Activated CD4-positive, alpha-beta T cell treated with anti-CD3 and anti-CD28 coated beads, Interleukin-2, amount 10 ng/mL, durations not matched to agents 24 days and 14 days (primary cell): ENCODE results near the gene FOXS1. TPM values are rescaled to one million over a fixed set of nuclear protein-coding genes. Genes with fewer than 3 reads are reported as not detected.
A peak's percentile ranks its signal among the peaks of the same experiment; 100 is the strongest.

Experiments
- DNase-seq: peaks from one replicate; pipeline ENCODE4 v3.0.0; 2022
- H3K27ac Mint-ChIP-seq: one replicate; pipeline ENCODE4 v1.8.0; 2022; ENCODE audit warnings: mild to moderate bottlenecking, mixed read lengths
- H3K27me3 Mint-ChIP-seq: one replicate; pipeline ENCODE4 v1.8.0; 2022; ENCODE audit warnings: mixed read lengths
- H3K36me3 Mint-ChIP-seq: one replicate; pipeline ENCODE4 v1.8.0; 2022; ENCODE audit warnings: low read depth, mild to moderate bottlenecking, mixed read lengths
- H3K4me1 Mint-ChIP-seq: one replicate; pipeline ENCODE4 v1.8.0; 2021; ENCODE audit warnings: mixed read lengths
- H3K4me3 Mint-ChIP-seq: one replicate; pipeline ENCODE4 v1.8.0; 2022; ENCODE audit warnings: mild to moderate bottlenecking, moderate library complexity, mixed read lengths
- H3K9me3 Mint-ChIP-seq: one replicate; pipeline ENCODE4 v1.8.0; 2021; ENCODE audit warnings: mixed read lengths
- intact Hi-C: fragments of 100-400 bp; cut with micrococcal nuclease; formaldehyde crosslinking; loops from one replicate; pipeline ENCODE4 v1.15.1; 2023
- total RNA-seq: library from RNA; stranded (reverse); gene quantifications from 2 replicates; pipeline ENCODE4 v1.2.3, GENCODE V29; 2022

Gene FOXS1
- total RNA-seq, 1 donor from 2014 or later, result not detected

GRCh38 chr20:31840906-31841816 is 4.2 kb downstream of the FOXS1 start:
- no peaks in the 10 kb centered on the region for H3K27me3 Mint-ChIP-seq
- intact Hi-C loops, result no loop called here
- H3K4me3 Mint-ChIP-seq, result no peak overlapping the region
- no peak for DNase-seq
- H3K36me3 Mint-ChIP-seq, result no peaks in the 10 kb centered on the region
- peaks cover 5% of the 10 kb centered on the region for H3K4me1 Mint-ChIP-seq
- H3K27ac Mint-ChIP-seq, result no peak overlapping the region
- no peaks in the 10 kb centered on the region for H3K9me3 Mint-ChIP-seq

- no peak for DNase-seq
- intact Hi-C loops, result no loop called here
- Mint-ChIP-seq H3K27me3 (no peaks in the 10 kb centered on the region), H3K27ac (no peak overlapping the region), H3K4me1 (peaks cover 9% of the 10 kb centered on the region), H3K36me3 (no peaks in the 10 kb centered on the region), H3K4me3 (no peak overlapping the region), H3K9me3 (no peaks in the 10 kb centered on the region)
Measured at GRCh38 chr20:31839782-31840487, 5.5 kb downstream of the FOXS1 start.

GRCh38 chr20:31838646-31839292 is 6.6 kb downstream of the FOXS1 start:
- no peaks in the 10 kb centered on the region for H3K36me3 Mint-ChIP-seq
- no peak for DNase-seq
- no peaks in the 10 kb centered on the region for H3K27me3 Mint-ChIP-seq
- no peaks in the 10 kb centered on the region for H3K9me3 Mint-ChIP-seq
- no peak overlapping the region for H3K27ac Mint-ChIP-seq
- H3K4me1 Mint-ChIP-seq, result peaks cover 9% of the 10 kb centered on the region
- intact Hi-C loops, result no loop called here
- H3K4me3 Mint-ChIP-seq, result no peak overlapping the region

GRCh38 chr20:31837896-31838397 is 7.5 kb downstream of the FOXS1 start:
- Mint-ChIP-seq H3K9me3 (no peaks in the 10 kb centered on the region), H3K4me3 (no peak overlapping the region), H3K4me1 (peaks cover 9% of the 10 kb centered on the region), H3K27ac (no peak overlapping the region), H3K27me3 (no peaks in the 10 kb centered on the region), H3K36me3 (no peaks in the 10 kb centered on the region)
- intact Hi-C loops, result no loop called here
- DNase-seq, result no peak

GRCh38 chr20:31836853-31837608 is 8.4 kb downstream of the FOXS1 start:
- peaks cover 9% of the 10 kb centered on the region for H3K4me1 Mint-ChIP-seq
- no peaks in the 10 kb centered on the region for H3K36me3 Mint-ChIP-seq
- H3K27ac Mint-ChIP-seq, result no peak overlapping the region
- DNase-seq, result no peak
- H3K27me3 Mint-ChIP-seq, result no peaks in the 10 kb centered on the region
- no peaks in the 10 kb centered on the region for H3K9me3 Mint-ChIP-seq
- intact Hi-C loops, result no loop called here
- H3K4me3 Mint-ChIP-seq, result no peak overlapping the region

- Mint-ChIP-seq H3K4me1 (peaks cover 9% of the 10 kb centered on the region), H3K4me3 (no peak overlapping the region), H3K27me3 (no peaks in the 10 kb centered on the region), H3K36me3 (no peaks in the 10 kb centered on the region), H3K9me3 (no peaks in the 10 kb centered on the region), H3K27ac (no peak overlapping the region)
- intact Hi-C loops, result no loop called here
- peak; percentile 74 for DNase-seq
Measured at GRCh38 chr20:31835977-31836852, 9.2 kb downstream of the FOXS1 start.

- Mint-ChIP-seq H3K9me3 (no peaks in the 10 kb centered on the region), H3K4me3 (no peak overlapping the region), H3K27me3 (no peaks in the 10 kb centered on the region), H3K27ac (no peak overlapping the region), H3K36me3 (no peaks in the 10 kb centered on the region), H3K4me1 (peaks cover 9% of the 10 kb centered on the region)
- DNase-seq, result no peak
- intact Hi-C loops, result no loop called here
Measured at GRCh38 chr20:31835554-31835953, 9.8 kb downstream of the FOXS1 start.

- Mint-ChIP-seq H3K27ac (no peak overlapping the region), H3K4me3 (no peak overlapping the region), H3K27me3 (no peaks in the 10 kb centered on the region), H3K4me1 (peaks cover 9% of the 10 kb centered on the region), H3K9me3 (no peaks in the 10 kb centered on the region), H3K36me3 (no peaks in the 10 kb centered on the region)
- intact Hi-C loops, result no loop called here
- DNase-seq, result no peak
Measured at GRCh38 chr20:31833931-31834521, 11.4 kb downstream of the FOXS1 start.

GRCh38 chr20:31833130-31833930 is 12.1 kb downstream of the FOXS1 start:
- intact Hi-C loops, result no loop called here
- H3K27me3 Mint-ChIP-seq, result no peaks in the 10 kb centered on the region
- no peak overlapping the region for H3K4me3 Mint-ChIP-seq
- peak; percentile 89 for DNase-seq
- H3K27ac Mint-ChIP-seq, result no peak overlapping the region
- peaks cover 9% of the 10 kb centered on the region for H3K4me1 Mint-ChIP-seq
- no peaks in the 10 kb centered on the region for H3K36me3 Mint-ChIP-seq
- no peaks in the 10 kb centered on the region for H3K9me3 Mint-ChIP-seq

GRCh38 chr20:31831771-31832306 is 13.6 kb downstream of the FOXS1 start:
- intact Hi-C loops, result no loop called here
- H3K9me3 Mint-ChIP-seq, result no peaks in the 10 kb centered on the region
- H3K27me3 Mint-ChIP-seq, result no peaks in the 10 kb centered on the region
- no peak for DNase-seq
- H3K4me3 Mint-ChIP-seq, result no peak overlapping the region
- no peak overlapping the region for H3K27ac Mint-ChIP-seq
- peaks cover 9% of the 10 kb centered on the region for H3K4me1 Mint-ChIP-seq
- no peaks in the 10 kb centered on the region for H3K36me3 Mint-ChIP-seq

- Mint-ChIP-seq H3K36me3 (no peaks in the 10 kb centered on the region), H3K4me1 (peaks cover 4% of the 10 kb centered on the region), H3K27me3 (no peaks in the 10 kb centered on the region), H3K4me3 (no peak overlapping the region), H3K27ac (no peak overlapping the region), H3K9me3 (no peaks in the 10 kb centered on the region)
- no peak for DNase-seq
- intact Hi-C loops, result no loop called here
Measured at GRCh38 chr20:31831211-31831610, 14.2 kb downstream of the FOXS1 start.
